Mucosa of rectum (tissue), 2 donors: ENCODE data around the gene SLC35G4.
"Not testable (repeated sequence)": the region's sequence is repeated elsewhere in the genome, so short reads cannot be mapped to it uniquely, and the experiment has no call there.

Source experiments
- H3K27ac ChIP-seq, 2 donors: one replicate each; pipeline ENCODE4 v1.7.0; 2013; ENCODE audit warnings: inconsistent platforms in 2 of 2, low read depth in 2 of 2, low read length in 2 of 2
- H3K27me3 ChIP-seq, 2 donors: one replicate each; pipeline ENCODE4 v1.7.0; 2013; ENCODE audit warnings: low read length in 2 of 2; ENCODE audit not compliant: control insufficient read depth in 2 of 2, insufficient read depth in 2 of 2
- H3K36me3 ChIP-seq, 2 donors: one replicate each; pipeline ENCODE4 v1.7.0; 2013; ENCODE audit warnings: low read length in 2 of 2; ENCODE audit not compliant: control insufficient read depth in 2 of 2, insufficient read depth in 2 of 2
- H3K4me1 ChIP-seq, 2 donors: one replicate each; pipeline ENCODE4 v1.7.0; 2013; ENCODE audit warnings: low read length in 2 of 2, mild to moderate bottlenecking in 1 of 2; ENCODE audit not compliant: control insufficient read depth in 2 of 2, insufficient read depth in 2 of 2
- H3K4me3 ChIP-seq, 2 donors: one replicate each; pipeline ENCODE4 v1.7.0; 2013; ENCODE audit warnings: low read length in 2 of 2
- H3K9ac ChIP-seq, 2 donors: one replicate each; pipeline ENCODE4 v1.7.0; 2013; ENCODE audit warnings: low read length in 2 of 2, low read depth in 1 of 2, mild to moderate bottlenecking in 1 of 2
- H3K9me3 ChIP-seq, 2 donors: one replicate each; pipeline ENCODE4 v1.7.0; 2013; ENCODE audit warnings: low read length in 2 of 2; ENCODE audit not compliant: control insufficient read depth in 2 of 2
- donor health status: healthy.
- donor health status: Normal muscosa, but diverticular disease.

Gene SLC35G4

GRCh38 chr18:11609488-11609887 is at the start of gene SLC35G4:
Gene SLC35G4, plus strand, starts transcription at chr18:11609596. Its CDS starts 0 bp downstream, at chr18:11609596.
- not testable (repeated sequence) for H3K4me3 ChIP-seq, H3K9ac ChIP-seq, H3K36me3 ChIP-seq, H3K27me3 ChIP-seq, H3K27ac ChIP-seq, H3K4me1 ChIP-seq, H3K9me3 ChIP-seq

- H3K4me3 ChIP-seq, result no peak overlapping the region
- peaks cover 0 to 2% of the 10 kb centered on the region in 2 donors for H3K27me3 ChIP-seq
- no peak overlapping the region for H3K9ac ChIP-seq
- no peaks in the 10 kb centered on the region for H3K9me3 ChIP-seq
- H3K36me3 ChIP-seq, result no peaks in the 10 kb centered on the region
- H3K4me1 ChIP-seq, result no peaks in the 10 kb centered on the region
- H3K27ac ChIP-seq, result no peak overlapping the region
Measured at GRCh38 chr18:11561293-11561692, 48.1 kb upstream of the SLC35G4 start.

- Histone ChIP-seq H3K9ac (no peak overlapping the region), H3K27me3 (no peaks in the 10 kb centered on the region), H3K36me3 (no peaks in the 10 kb centered on the region), H3K4me1 (no peaks in the 10 kb centered on the region), H3K9me3 (no peaks in the 10 kb centered on the region), H3K27ac (no peak overlapping the region), H3K4me3 (no peak overlapping the region)
Measured at GRCh38 chr18:11565716-11566115, 43.7 kb upstream of the SLC35G4 start.

GRCh38 chr18:11566236-11566965 is 43.0 kb upstream of the SLC35G4 start:
- Histone ChIP-seq H3K27ac (no peak overlapping the region), H3K4me3 (no peak overlapping the region), H3K9me3 (no peaks in the 10 kb centered on the region), H3K27me3 (no peaks in the 10 kb centered on the region), H3K9ac (no peak overlapping the region), H3K4me1 (no peaks in the 10 kb centered on the region), H3K36me3 (no peaks in the 10 kb centered on the region)

- Histone ChIP-seq H3K27ac (no peak overlapping the region), H3K27me3 (no peaks in the 10 kb centered on the region), H3K4me1 (no peaks in the 10 kb centered on the region), H3K4me3 (no peak overlapping the region), H3K9ac (no peak overlapping the region), H3K36me3 (no peaks in the 10 kb centered on the region), H3K9me3 (no peaks in the 10 kb centered on the region)
Measured at GRCh38 chr18:11567396-11567795, 42.0 kb upstream of the SLC35G4 start.

GRCh38 chr18:11570073-11570588 is 39.3 kb upstream of the SLC35G4 start:
- Histone ChIP-seq H3K27ac (no peak overlapping the region), H3K36me3 (no peaks in the 10 kb centered on the region), H3K4me3 (no peak overlapping the region), H3K9ac (no peak overlapping the region), H3K4me1 (no peaks in the 10 kb centered on the region), H3K9me3 (no peaks in the 10 kb centered on the region), H3K27me3 (no peaks in the 10 kb centered on the region)

- no peak overlapping the region for H3K9ac ChIP-seq
- H3K27me3 ChIP-seq, result no peaks in the 10 kb centered on the region
- no peaks in the 10 kb centered on the region for H3K36me3 ChIP-seq
- H3K4me1 ChIP-seq, result no peaks in the 10 kb centered on the region
- H3K4me3 ChIP-seq, result no peak overlapping the region
- no peaks in the 10 kb centered on the region for H3K9me3 ChIP-seq
- H3K27ac ChIP-seq, result no peak overlapping the region
Measured at GRCh38 chr18:11570769-11571412, 38.5 kb upstream of the SLC35G4 start.

GRCh38 chr18:11572201-11572600 is 37.2 kb upstream of the SLC35G4 start:
- Histone ChIP-seq H3K4me3 (no peak overlapping the region), H3K9me3 (no peaks in the 10 kb centered on the region), H3K36me3 (no peaks in the 10 kb centered on the region), H3K27me3 (no peaks in the 10 kb centered on the region), H3K4me1 (no peaks in the 10 kb centered on the region), H3K9ac (no peak overlapping the region), H3K27ac (no peak overlapping the region)

GRCh38 chr18:11574545-11574944 is 34.9 kb upstream of the SLC35G4 start:
- Histone ChIP-seq H3K4me1 (no peaks in the 10 kb centered on the region), H3K4me3 (no peak overlapping the region), H3K36me3 (no peaks in the 10 kb centered on the region), H3K27me3 (no peaks in the 10 kb centered on the region), H3K9ac (no peak overlapping the region), H3K27ac (no peak overlapping the region), H3K9me3 (no peaks in the 10 kb centered on the region)

GRCh38 chr18:11577271-11578112 is 31.9 kb upstream of the SLC35G4 start:
- H3K36me3 ChIP-seq, result no peaks in the 10 kb centered on the region
- no peaks in the 10 kb centered on the region for H3K9me3 ChIP-seq
- H3K4me3 ChIP-seq, result no peak overlapping the region
- H3K9ac ChIP-seq, result no peak overlapping the region
- H3K27me3 ChIP-seq, result no peaks in the 10 kb centered on the region
- no peak overlapping the region for H3K27ac ChIP-seq
- no peaks in the 10 kb centered on the region for H3K4me1 ChIP-seq
